ENCODE results near the gene AUTS2.

DNA sequence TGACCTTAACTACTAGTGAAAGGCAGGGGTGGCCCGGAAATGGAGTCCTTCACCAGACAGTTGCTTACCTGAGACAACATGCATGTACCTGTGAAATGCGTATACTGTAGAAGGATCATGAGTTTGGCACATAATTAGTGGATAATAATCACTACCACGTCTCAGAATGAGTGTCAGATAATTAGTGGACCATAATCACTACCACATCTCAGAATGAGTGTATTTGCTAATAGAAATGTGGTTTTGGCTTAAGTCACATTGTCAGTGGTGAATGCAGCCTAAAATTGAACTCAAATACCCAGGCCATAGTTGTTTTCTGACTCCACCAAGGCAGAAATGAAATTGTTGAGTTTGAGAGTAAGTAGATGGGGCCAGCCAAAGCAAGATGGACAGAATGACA lies 1065.4 kb downstream of the AUTS2 start:
- TF ChIP-seq, protein P1, sequence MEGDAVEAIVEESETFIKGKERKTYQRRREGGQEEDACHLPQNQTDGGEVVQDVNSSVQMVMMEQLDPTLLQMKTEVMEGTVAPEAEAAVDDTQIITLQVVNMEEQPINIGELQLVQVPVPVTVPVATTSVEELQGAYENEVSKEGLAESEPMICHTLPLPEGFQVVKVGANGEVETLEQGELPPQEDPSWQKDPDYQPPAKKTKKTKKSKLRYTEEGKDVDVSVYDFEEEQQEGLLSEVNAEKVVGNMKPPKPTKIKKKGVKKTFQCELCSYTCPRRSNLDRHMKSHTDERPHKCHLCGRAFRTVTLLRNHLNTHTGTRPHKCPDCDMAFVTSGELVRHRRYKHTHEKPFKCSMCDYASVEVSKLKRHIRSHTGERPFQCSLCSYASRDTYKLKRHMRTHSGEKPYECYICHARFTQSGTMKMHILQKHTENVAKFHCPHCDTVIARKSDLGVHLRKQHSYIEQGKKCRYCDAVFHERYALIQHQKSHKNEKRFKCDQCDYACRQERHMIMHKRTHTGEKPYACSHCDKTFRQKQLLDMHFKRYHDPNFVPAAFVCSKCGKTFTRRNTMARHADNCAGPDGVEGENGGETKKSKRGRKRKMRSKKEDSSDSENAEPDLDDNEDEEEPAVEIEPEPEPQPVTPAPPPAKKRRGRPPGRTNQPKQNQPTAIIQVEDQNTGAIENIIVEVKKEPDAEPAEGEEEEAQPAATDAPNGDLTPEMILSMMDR (IDR thresholded peaks at IDR 0.05; ENCODE audit: insufficient read depth, low read length): no peak
- TF ChIP-seq POLR2AphosphoS5 (IDR thresholded peaks at IDR 0.05; ENCODE audit: low read depth) (no peak), SPI1 (IDR thresholded peaks at IDR 0.05; ENCODE audit: borderline replicate concordance, low read depth) (no peak)

Data from HL-60 (cell line).